ENCODE results near the gene CYP2W1.
"Not testable (repeated sequence)": the region's sequence is repeated elsewhere in the genome, so short reads cannot be mapped to it uniquely, and the experiment has no call there.

DNA sequence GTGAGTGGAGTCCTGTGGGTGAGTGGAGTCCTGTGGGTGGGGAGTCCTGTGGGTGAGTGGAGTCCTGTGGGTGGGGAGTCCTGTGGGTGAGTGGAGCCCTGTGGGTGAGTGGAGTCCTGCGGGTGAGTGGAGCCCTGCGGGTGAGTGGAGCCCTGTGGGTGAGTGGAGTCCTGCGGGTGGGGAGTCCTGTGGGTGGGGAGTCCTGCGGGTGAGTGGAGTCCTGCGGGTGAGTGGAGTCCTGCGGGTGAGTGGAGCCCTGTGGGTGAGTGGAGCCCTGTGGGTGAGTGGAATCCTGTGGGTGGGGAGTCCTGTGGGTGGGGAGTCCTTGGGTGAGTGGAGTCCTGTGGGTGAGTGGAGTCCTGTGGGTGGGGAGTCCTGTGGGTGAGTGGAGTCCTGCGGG lies 19.5 kb downstream of the CYP2W1 start:
- TF ChIP-seq, protein P1, sequence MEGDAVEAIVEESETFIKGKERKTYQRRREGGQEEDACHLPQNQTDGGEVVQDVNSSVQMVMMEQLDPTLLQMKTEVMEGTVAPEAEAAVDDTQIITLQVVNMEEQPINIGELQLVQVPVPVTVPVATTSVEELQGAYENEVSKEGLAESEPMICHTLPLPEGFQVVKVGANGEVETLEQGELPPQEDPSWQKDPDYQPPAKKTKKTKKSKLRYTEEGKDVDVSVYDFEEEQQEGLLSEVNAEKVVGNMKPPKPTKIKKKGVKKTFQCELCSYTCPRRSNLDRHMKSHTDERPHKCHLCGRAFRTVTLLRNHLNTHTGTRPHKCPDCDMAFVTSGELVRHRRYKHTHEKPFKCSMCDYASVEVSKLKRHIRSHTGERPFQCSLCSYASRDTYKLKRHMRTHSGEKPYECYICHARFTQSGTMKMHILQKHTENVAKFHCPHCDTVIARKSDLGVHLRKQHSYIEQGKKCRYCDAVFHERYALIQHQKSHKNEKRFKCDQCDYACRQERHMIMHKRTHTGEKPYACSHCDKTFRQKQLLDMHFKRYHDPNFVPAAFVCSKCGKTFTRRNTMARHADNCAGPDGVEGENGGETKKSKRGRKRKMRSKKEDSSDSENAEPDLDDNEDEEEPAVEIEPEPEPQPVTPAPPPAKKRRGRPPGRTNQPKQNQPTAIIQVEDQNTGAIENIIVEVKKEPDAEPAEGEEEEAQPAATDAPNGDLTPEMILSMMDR (IDR thresholded peaks at IDR 0.05): not testable (repeated sequence)
- TF ChIP-seq POLR2A (IDR thresholded peaks at IDR 0.05): not testable (repeated sequence)
